ENCODE data around the gene PKD1.

DNA sequence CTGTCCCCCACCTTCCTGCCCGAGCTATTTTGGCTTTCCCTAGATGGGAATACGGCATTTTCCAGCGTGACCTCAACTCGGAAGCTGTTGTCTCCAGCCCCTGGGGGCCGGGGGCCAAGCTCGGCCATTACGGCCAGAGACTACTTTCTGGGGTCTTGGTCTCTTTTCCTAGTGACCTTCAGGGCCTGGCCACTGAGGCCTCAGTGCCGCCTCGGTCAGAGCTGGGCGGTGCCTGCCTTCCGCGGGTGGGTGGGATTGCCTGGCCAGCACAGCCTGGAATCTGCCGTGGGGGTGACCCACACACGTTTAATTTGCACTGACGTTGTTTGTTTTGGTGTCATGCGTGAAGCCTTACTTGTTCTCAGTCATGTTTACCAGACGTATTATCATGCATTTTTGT lies 58.7 kb downstream of the PKD1 start:
- TF ChIP-seq, protein P1, sequence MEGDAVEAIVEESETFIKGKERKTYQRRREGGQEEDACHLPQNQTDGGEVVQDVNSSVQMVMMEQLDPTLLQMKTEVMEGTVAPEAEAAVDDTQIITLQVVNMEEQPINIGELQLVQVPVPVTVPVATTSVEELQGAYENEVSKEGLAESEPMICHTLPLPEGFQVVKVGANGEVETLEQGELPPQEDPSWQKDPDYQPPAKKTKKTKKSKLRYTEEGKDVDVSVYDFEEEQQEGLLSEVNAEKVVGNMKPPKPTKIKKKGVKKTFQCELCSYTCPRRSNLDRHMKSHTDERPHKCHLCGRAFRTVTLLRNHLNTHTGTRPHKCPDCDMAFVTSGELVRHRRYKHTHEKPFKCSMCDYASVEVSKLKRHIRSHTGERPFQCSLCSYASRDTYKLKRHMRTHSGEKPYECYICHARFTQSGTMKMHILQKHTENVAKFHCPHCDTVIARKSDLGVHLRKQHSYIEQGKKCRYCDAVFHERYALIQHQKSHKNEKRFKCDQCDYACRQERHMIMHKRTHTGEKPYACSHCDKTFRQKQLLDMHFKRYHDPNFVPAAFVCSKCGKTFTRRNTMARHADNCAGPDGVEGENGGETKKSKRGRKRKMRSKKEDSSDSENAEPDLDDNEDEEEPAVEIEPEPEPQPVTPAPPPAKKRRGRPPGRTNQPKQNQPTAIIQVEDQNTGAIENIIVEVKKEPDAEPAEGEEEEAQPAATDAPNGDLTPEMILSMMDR (conservative IDR thresholded peaks at IDR 0.05), result no peak
- TF ChIP-seq ZFX (IDR thresholded peaks at IDR 0.05), result no peak

All from C4-2B (cell line).